Breast epithelium (tissue), 3 donors: ENCODE measurements around the gene AOAH.

Experiments used
- POLR2A ChIP-seq: fragments of 450-650 bp; IDR thresholded peaks from one replicate; pipeline ENCODE4 v1.6.1; 2016; ENCODE audit warnings: antibody characterized with exemption, mild to moderate bottlenecking, moderate library complexity
- TF ChIP-seq, protein P1 (sequence below), 3 donors: fragments of 450-650 bp; IDR thresholded peaks; one replicate each; pipeline ENCODE4 v1.5.1; 2016 to 2017; ENCODE audit warnings: antibody characterized with exemption in 3 of 3, mild to moderate bottlenecking in 3 of 3, moderate library complexity in 3 of 3

DNA sequence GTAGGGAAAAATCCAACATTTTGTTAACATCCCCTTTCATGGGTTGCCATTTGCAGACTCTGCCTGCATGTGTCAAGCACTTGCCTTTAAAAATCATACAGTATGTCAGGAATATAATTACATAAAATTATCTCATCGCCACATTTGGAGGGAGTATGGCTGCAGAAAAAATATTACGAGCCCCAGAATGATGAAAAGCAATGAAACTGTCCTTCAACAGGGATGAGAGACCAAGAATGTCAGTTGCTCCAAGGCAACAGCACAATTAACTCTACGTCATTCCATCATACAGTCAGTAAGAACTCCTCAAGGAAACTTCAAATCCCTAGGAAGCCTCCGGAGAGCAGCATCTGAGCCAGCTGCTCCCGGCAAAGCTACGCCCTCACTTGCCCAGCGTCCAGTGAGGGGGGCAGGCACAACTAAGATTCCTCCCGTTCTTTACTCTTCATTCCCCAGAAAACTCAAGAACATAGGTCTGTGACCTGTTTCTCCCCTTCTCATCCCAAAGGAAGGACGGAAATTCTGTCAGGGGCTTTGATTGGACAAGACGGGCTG is 201.8 kb downstream of the AOAH start:
- TF ChIP-seq POLR2A = no peak
- TF ChIP-seq, protein P1, sequence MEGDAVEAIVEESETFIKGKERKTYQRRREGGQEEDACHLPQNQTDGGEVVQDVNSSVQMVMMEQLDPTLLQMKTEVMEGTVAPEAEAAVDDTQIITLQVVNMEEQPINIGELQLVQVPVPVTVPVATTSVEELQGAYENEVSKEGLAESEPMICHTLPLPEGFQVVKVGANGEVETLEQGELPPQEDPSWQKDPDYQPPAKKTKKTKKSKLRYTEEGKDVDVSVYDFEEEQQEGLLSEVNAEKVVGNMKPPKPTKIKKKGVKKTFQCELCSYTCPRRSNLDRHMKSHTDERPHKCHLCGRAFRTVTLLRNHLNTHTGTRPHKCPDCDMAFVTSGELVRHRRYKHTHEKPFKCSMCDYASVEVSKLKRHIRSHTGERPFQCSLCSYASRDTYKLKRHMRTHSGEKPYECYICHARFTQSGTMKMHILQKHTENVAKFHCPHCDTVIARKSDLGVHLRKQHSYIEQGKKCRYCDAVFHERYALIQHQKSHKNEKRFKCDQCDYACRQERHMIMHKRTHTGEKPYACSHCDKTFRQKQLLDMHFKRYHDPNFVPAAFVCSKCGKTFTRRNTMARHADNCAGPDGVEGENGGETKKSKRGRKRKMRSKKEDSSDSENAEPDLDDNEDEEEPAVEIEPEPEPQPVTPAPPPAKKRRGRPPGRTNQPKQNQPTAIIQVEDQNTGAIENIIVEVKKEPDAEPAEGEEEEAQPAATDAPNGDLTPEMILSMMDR (IDR thresholded peaks at IDR 0.05) = no peak
